ENCODE data around the gene EDC4.

DNA sequence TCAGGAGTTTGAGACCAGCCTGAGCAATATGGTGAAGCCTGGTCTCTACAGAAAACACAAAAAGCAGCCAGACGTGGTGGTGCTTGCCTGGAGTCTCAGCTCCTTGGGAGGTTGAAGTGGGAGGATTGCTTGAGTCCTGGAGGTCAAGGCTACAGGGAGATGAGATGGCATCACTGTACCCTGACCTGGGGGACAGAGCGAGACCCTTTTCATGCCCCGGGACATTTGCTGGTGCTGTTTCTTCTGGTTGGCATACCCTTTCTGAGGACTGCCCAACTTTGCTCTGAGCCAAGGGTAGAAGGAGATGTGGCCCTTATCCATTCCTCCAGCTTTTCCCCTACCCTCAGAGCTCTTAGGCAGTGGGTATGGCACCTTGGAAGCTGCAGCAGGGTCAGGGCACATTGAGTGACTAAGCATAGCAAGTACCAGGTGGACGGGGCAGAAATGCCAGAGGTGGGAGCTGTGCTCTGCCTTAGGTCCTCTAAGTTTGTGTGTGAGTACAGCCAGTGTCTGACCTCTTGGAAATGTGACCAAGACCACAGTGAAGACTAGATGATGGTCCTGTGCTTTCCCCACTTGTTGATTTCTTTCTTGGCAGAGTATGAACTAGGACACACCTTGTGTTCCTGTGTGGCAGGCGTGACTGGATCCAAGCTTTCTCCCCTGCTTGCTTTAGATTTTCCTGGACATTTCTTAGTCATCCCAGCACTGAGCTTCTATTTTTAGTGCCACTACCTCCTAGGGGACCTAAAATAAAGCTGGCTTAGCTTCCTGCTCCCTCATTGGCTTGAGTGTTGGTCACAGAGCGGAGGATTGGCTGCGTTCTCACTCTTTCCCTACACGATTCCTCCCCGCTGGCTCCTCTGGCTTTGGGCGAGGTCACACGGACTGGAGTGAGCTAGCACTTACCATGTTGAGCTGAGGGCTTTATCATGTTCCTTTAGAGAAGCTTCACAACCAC lies 9.9 kb upstream of the EDC4 start:
- TF ChIP-seq, protein P1, sequence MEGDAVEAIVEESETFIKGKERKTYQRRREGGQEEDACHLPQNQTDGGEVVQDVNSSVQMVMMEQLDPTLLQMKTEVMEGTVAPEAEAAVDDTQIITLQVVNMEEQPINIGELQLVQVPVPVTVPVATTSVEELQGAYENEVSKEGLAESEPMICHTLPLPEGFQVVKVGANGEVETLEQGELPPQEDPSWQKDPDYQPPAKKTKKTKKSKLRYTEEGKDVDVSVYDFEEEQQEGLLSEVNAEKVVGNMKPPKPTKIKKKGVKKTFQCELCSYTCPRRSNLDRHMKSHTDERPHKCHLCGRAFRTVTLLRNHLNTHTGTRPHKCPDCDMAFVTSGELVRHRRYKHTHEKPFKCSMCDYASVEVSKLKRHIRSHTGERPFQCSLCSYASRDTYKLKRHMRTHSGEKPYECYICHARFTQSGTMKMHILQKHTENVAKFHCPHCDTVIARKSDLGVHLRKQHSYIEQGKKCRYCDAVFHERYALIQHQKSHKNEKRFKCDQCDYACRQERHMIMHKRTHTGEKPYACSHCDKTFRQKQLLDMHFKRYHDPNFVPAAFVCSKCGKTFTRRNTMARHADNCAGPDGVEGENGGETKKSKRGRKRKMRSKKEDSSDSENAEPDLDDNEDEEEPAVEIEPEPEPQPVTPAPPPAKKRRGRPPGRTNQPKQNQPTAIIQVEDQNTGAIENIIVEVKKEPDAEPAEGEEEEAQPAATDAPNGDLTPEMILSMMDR (IDR thresholded peaks at IDR 0.05), result no peak
- no peak for TF ChIP-seq POLR2A (IDR thresholded peaks at IDR 0.05)
